KOPT-K1 (cell line): Measurements from ENCODE around the gene SYCP2.

ENCODE experiments used
- H3K27ac ChIP-seq: fragments of 200-600 bp; sonication (generic); 2 replicates; pipeline ENCODE4 v1.5.1; 2016; ENCODE audit warnings: antibody characterized with exemption, mild to moderate bottlenecking, low read depth, low read length; ENCODE audit not compliant: poor library complexity, severe bottlenecking
- H3K36me3 ChIP-seq: fragments of 200-600 bp; sonication (generic); 2 replicates; pipeline ENCODE4 v1.5.1; 2017; ENCODE audit warnings: antibody characterized with exemption, mild to moderate bottlenecking, low read length, moderate library complexity; ENCODE audit not compliant: insufficient read depth
- H3K9me3 ChIP-seq: fragments of 200-600 bp; sonication (generic); 2 replicates; pipeline ENCODE4 v1.5.1; 2017; ENCODE audit warnings: antibody characterized with exemption, low read length, mild to moderate bottlenecking; ENCODE audit not compliant: insufficient read depth, poor library complexity, severe bottlenecking

The SYCP2 gene

DNA sequence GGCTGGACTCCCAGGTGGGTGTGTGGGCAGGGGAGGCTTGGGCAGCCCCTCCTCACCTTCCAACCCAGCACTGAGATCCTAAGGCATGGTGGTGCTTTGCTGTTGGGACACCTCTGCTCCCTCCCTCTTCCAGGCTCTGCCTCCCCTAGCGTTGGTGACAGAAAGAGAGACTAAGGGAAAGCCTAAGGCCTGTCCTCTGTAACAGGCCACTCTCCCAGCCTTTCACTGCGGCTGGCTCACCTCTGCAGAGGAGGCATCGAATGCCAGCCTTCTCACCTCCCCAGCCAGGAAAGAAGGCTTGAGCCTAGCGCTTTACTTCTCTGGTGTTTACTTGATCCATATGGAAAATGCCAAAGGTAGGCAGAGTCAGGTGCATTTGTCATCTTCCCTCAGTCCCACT is 21.3 kb upstream of the SYCP2 start:
- peaks cover 10% of the 10 kb centered on the region; the same call in 1 of the 2 replicates for H3K36me3 ChIP-seq
- no peak overlapping the region for H3K27ac ChIP-seq
- no peaks in the 10 kb centered on the region for H3K9me3 ChIP-seq

DNA sequence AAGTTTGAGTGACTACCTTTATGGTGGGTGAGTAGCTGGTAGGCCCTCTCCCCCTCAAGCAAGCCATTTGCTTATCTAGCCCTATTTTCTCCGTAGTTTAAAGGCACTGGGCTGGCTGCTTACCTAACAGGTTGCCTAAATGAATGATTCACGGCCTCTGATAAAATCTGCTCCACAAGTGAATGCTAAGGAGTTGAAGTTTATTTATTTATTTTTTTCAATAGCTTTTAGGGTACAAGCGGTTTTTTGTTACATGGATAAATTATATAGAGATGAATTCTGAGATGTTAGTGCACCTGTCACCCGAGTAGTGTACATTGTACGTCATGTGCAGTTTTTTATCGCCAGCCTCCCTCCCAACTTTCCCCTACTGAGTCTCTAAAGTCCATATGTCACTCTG is 16.5 kb upstream of the SYCP2 start:
- peaks cover 29% of the 10 kb centered on the region for H3K36me3 ChIP-seq
- no peak overlapping the region for H3K27ac ChIP-seq
- no peaks in the 10 kb centered on the region for H3K9me3 ChIP-seq

DNA sequence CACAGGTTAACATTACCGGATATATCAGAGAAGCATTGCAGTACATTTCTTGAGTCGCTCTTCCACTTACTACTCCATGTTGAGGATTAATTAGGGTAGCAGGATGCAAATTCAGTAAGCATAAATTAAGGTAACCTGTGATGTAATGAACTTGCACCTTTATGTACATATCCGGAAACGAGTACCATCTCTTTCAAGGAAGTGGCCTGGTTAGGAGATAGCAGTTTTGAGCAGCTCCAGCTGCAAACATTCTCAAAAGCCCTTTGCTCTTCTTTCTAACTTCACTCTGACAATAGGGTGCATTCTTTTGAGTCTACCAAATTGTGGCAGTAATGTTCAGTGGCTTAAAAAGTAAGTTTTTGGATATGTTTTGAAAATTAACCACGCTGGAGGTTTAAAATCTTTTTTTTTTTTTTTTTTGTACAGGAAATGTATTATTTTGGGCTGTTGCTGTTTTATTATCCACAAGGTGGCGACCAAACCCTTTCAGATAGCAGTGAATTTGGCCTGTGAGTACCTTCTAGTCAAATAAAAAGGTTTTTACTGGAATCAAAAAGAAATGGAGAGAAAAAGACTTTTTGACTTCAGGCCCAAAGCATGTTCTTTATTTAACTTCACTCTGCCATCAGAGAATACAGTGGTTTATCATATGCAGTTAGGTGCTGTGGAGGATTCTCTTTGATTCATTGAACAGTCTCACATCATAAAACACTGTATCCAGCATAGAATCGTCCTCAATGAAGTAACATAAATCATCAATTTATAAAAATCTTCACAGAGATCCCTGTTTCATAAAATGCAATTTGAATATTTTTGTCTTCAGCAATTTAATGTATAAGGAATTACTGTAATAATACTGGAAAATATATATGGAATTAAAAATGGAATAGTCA is 15.6 kb upstream of the SYCP2 start:
- peaks cover 38% of the 10 kb centered on the region for H3K36me3 ChIP-seq
- H3K27ac ChIP-seq = peak overlapping the region; percentile 62

DNA sequence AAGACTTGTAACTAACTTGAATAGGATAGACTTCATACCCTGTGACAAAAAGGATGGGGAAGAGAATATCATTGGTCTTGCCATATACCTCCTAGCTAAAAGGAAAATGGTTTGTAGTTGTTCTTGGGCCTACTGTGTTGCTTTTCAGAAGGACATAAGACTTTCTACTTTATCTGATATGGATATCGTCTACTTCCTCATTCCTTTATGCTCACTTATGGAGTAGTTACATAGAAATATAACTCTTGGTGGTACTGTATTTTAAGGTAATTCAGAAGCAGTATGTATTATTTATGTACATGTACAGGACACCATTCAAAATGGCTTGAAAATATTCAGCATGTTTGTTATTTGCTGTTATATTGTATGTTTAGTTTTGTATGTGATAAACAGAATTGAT is 14.8 kb upstream of the SYCP2 start:
- H3K36me3 ChIP-seq = peaks cover 46% of the 10 kb centered on the region
- H3K9me3 ChIP-seq = no peaks in the 10 kb centered on the region
- H3K27ac ChIP-seq = peak overlapping the region; percentile 62

More for the DNA sequence above, 15.6 kb upstream of the SYCP2 start:
- H3K9me3 ChIP-seq = no peaks in the 10 kb centered on the region

DNA sequence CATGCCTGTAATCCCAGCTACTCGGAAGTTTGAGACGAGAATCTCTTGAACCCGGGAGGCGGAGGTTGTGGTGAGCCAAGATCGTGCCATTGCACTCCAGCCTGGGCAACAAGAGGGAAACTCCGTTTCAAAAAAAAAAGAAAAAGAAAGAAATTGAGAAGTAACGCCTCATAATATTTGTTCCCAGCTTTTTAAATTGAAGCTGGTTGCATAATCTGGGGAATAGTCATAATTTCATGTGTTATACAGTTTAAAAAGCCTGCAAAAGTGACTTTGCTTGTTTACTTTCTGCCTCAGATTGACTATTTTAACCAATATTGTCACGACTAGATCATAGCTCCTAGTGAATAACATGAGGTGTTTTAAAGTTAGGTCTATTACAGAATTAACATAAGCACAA is 13.9 kb upstream of the SYCP2 start:
- H3K27ac ChIP-seq = no peak overlapping the region
- H3K9me3 ChIP-seq = no peaks in the 10 kb centered on the region
- H3K36me3 ChIP-seq = peaks cover 55% of the 10 kb centered on the region

DNA sequence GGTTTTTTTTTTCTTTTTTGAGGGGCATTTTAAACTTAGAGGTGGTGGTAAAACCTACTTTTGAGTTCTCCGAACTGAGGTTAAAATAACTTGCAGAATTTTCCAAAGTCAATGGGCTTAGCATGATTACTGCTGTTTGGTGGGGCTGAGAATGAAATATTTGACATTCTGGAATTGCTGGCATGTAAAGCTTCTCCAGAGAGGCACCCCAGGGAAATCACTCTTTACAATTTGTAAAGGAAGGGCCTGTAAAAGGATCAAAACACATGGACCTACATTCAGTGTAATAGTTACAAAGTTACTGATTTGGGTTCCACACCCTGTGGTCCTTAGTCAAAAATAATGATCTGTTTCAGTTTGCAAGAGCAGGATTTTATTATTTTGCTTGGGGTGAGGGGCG is 12.3 kb upstream of the SYCP2 start:
- Histone ChIP-seq H3K9me3 (no peaks in the 10 kb centered on the region), H3K27ac (no peak overlapping the region), H3K36me3 (peaks cover 62% of the 10 kb centered on the region)

DNA sequence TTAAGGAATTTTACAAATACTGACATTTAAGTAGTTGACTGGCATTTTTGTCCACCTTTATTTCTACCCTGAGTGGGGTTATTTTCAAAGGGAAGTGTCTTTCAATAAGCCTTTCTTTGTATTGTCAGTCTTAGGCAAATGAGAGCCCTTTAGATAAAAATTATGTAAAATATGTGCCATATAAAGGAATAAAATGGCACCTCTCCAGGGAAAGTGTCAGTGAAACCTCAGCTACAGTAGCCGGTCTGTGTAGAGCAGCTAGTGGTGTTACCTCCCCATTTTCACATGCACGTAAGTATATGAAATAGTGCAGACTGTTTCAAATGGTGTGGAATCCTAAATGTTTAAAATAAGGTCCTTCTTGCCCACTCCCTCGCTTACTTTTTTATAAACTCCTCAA is 11.7 kb upstream of the SYCP2 start:
- no peak overlapping the region for H3K27ac ChIP-seq
- peaks cover 57% of the 10 kb centered on the region for H3K36me3 ChIP-seq
- no peaks in the 10 kb centered on the region for H3K9me3 ChIP-seq

DNA sequence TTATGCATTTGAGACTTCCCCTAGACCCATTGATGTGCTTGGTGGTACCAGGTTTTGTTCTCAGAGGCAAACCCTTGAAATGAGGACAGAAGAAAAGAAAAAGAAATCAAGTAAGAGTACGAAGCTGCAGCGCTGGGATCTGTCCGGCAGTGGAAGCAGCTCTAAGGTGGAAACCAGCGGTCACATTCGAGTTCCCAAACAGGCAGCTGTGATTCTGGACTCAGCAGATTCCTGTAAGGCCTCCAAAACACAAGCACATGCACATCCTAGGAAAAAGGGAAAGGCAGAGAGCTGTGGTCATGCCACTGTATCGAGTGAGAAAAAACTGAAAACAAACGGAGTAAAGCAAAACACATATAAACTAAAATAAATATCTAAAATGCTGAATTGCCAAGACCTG is 11.3 kb upstream of the SYCP2 start:
- Histone ChIP-seq H3K27ac (no peak overlapping the region), H3K9me3 (no peaks in the 10 kb centered on the region)

DNA sequence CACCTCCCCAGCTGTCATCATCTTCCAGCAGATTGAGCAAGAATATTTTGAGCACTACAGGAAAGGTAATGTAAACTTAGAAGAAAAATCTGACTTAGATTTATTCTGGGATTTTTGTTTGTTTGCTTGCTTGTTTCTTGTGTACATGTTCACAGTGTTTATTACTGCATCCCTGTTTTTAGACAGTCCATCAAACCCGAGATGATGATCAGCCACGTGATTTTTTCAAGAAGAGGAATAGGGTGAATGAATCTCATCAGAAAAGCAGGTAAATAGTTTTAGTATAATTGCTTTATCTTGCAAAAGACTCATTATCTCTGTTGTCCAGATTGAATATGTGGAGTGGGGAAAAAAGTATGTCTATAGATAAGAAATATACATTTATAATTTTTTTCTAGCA is 8.8 kb upstream of the SYCP2 start:
- Histone ChIP-seq H3K27ac (no peak overlapping the region), H3K9me3 (no peaks in the 10 kb centered on the region), H3K36me3 (peaks cover 58% of the 10 kb centered on the region)

More for the DNA sequence above, 11.3 kb upstream of the SYCP2 start:
- peaks cover 52% of the 10 kb centered on the region for H3K36me3 ChIP-seq

DNA sequence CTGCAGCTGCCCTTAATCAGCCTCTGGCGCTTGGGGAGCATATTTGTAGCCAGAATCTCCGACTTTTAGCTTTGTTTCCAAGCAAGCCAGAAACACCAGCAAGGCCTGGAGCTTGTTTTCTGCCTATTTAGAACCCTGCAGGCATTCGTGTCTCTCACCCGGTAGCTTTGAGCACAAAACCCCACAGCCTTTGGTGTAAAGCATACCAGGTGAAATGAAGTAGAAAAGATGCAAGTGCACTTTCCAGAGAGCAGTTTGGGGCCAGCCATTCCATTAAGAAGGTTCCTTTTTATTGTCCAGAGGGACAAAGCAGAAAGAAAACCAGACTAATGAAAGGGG is 7.5 kb upstream of the SYCP2 start:
- Histone ChIP-seq H3K9me3 (no peaks in the 10 kb centered on the region), H3K36me3 (peaks cover 55% of the 10 kb centered on the region), H3K27ac (peak overlapping the region; percentile 78)

DNA sequence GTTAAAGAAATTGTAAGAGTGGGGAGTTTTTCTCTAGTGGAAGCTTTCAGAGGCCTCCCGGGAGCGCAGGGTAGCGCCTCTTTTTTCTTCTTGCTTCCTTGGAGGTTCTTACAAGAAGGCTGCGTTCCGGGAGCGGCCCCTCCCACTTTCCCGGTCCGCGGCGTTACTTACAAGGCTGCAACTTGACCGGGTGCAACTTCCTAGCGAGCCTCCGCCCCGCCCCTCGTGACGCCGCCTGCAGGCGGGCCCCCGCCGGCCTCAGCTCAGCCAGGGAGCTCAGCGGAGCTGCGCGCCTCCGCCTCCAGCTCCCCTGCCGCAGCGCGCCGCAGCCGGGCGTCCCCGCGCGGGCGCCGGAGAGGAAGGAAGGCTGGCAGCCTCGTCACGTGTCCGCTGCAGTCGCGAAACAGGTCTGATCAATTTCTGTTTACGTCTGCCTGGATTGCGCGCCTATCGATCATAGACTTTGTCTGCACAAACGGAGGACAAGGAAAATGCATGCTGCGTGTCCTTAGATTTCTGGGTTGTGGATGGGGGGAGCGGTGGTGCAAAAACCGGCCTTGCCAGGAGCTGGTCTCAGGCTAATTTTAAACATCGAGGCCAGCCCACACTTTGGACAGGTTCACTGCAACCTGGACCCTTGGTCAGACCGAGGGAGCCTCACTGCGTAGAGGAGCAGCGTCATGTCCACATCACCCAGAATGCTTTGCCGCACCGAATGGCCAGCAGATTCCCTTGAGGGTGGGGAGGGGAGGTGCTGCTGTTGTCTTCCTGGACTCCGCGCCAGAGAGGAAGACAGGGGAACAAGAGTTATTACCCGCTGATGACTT is 6.9 kb upstream of the SYCP2 start, which contains the start of the genes FAM217B and PPP1R3D:
Gene FAM217B (plus strand): TSS at position 261 of the 827 bp plus-strand sequence. CDS start 3,555 bp downstream, outside the sequence.
Gene PPP1R3D (minus strand): TSS at position 177 of the 827 bp plus-strand sequence. CDS start 374 bp downstream, outside the sequence.
- H3K9me3 ChIP-seq = no peaks in the 10 kb centered on the region
- H3K36me3 ChIP-seq = peaks cover 49% of the 10 kb centered on the region
- H3K27ac ChIP-seq = peak within 1 kb of the TSS; percentile 78

DNA sequence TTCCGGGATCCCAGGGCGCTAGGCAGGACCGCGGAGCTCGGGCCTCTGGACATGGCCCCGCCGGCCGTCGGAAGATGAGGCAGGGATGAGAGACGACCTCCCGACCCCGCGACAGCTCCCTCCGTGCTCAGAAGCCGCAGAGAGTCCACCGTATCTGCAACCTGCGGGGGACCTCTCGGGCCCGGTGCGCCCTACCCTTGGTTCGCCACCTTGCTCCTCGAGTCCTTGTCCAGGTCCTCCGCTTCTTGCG is 6.4 kb upstream of the SYCP2 start:
- peak overlapping the region; percentile 78 for H3K27ac ChIP-seq
- H3K36me3 ChIP-seq = peaks cover 44% of the 10 kb centered on the region
- H3K9me3 ChIP-seq = no peaks in the 10 kb centered on the region

DNA sequence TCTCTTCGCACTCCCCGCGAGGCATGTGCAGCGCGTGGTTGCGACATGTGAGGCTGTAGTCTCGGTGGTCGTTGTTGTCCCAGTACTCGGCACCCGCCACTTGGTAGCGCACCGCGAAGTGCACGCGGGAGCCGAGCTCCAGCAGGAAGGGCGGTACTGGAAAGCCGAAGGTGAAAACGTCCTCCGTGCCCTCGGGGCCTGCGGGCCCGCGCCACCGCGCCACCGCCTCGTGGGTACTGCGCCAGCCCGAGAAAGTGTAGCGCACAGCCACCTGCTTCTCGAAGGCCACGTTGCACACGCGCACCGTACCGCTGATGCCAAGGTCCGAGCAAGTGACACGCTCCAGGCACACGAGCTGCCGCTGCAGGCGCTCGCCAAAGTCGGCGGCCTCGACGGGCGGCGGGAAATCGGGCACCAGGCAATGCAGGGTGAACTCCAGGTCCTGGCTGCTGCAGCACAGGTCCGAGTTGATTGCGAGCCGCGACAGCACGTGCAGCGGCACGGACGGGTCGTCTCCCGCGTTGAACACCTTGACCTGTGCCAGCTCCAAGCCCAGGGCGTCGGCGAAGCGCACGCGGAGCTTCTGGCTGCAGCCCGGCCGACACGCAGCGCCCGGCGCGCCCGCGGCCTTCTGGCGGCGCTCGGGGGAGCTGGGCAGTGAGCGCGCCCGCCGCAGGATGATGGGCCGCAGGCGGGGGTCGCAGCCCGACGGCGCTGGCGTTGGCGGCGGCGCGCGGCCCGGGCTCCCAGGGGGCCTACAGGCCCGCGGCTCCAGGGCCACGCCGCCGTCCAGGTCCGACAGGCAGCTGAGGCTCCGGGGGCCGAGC is 5.8 kb upstream of the SYCP2 start:
- no peak overlapping the region for H3K27ac ChIP-seq
- no peaks in the 10 kb centered on the region for H3K9me3 ChIP-seq
- H3K36me3 ChIP-seq = peaks cover 39% of the 10 kb centered on the region

DNA sequence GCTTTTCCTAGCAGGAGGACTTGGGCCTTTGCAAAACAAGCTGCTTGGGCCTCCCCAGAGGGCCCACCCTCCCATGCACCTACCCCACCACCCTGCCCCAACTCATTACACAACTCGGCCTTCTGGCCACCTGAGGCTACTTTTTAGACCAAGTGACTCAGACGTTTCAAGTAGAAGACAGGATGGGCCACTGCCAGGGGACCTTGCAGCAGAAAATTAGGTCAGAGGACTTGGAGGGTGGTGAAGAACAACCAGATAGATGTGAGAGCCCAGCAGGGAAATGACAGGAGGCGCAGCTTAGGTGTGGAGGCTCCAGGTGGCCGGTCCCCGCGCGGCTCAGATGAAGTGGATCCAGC is 5.2 kb upstream of the SYCP2 start:
- H3K36me3 ChIP-seq = peaks cover 33% of the 10 kb centered on the region
- no peaks in the 10 kb centered on the region for H3K9me3 ChIP-seq
- no peak overlapping the region for H3K27ac ChIP-seq

DNA sequence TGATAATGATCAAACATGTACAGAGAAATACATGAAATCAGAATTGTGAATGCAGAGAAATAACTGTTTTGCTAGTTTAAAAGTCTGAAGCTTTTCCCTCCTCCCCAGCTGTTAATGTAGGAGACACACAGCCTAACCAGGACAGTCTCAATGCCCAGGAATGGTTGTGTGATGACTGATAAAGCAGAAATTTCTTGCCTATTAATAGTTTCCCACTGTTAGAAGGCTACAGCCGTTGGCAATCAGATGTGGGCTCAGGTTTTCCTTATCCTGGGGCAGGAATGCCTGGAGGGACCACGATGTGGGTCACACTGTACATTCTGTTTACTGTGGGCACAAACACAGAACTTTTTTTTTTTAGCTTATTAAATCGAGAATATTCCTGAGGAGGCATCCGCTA is 4.8 kb upstream of the SYCP2 start:
- Histone ChIP-seq H3K27ac (no peak overlapping the region), H3K36me3 (peaks cover 28% of the 10 kb centered on the region), H3K9me3 (no peaks in the 10 kb centered on the region)
